ENCODE results near the gene ISG20L2.

DNA sequence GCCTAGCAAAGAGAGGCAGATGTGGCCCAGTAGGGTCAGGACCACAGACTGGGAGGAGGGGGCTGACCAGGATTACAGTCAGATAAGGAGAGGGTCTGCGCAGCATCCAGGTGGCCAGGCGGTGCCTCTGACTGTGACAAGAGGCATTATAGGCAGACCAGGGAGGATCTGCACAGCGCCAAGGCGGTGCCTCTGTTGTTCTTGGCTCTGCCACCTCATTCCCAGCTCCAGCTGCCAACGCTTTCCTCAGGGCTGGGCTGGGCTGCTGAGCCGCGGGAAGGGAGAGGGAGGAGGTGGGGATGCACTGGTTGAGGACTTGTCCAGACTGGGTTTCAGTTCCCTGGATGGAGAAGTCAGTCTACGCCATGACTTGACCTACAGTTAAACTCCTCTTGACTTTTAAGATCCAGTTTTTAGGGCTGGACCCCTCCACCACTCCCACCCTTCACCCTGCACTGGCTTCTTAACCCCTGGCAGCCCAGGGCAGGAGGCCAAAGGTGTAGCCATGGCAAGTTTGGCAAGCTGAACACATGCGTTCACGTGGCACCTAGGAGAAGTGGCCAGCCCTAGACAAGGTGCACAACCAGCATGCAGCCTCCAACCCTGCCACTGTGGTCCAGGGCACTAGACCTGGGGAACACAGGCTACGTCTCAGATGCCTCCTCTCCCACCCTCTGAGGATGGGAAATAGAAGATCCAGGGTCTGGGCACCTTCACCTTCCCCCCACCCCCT lies 18.6 kb downstream of the ISG20L2 start:
- TF ChIP-seq CTCF (IDR thresholded peaks at IDR 0.05) (no peak), TAF1 (IDR thresholded peaks at IDR 0.05; ENCODE audit: borderline replicate concordance, low read depth, low read length) (no peak), EP300 (IDR thresholded peaks at IDR 0.05; ENCODE audit: borderline replicate concordance in 1 of 2, low read depth in 1 of 2, low read length in 1 of 2) (peak in 1 of 2 experiments; percentile 94; a peak in 3 of 4 replicates), REST (IDR thresholded peaks at IDR 0.05; ENCODE audit: low read depth, low read length) (no peak)
- TF ChIP-seq, protein P1, sequence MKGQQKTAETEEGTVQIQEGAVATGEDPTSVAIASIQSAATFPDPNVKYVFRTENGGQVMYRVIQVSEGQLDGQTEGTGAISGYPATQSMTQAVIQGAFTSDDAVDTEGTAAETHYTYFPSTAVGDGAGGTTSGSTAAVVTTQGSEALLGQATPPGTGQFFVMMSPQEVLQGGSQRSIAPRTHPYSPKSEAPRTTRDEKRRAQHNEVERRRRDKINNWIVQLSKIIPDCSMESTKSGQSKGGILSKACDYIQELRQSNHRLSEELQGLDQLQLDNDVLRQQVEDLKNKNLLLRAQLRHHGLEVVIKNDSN (IDR thresholded peaks at IDR 0.05; ENCODE audit: borderline replicate concordance, low read depth): no peak
- TF ChIP-seq, protein P2, sequence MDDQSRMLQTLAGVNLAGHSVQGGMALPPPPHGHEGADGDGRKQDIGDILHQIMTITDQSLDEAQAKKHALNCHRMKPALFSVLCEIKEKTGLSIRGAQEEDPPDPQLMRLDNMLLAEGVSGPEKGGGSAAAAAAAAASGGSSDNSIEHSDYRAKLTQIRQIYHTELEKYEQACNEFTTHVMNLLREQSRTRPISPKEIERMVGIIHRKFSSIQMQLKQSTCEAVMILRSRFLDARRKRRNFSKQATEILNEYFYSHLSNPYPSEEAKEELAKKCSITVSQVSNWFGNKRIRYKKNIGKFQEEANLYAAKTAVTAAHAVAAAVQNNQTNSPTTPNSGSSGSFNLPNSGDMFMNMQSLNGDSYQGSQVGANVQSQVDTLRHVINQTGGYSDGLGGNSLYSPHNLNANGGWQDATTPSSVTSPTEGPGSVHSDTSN (IDR thresholded peaks at IDR 0.05): peak; percentile 56

Data from SK-N-SH (cell line).